ENCODE results near the gene GCNT2.

GRCh38 chr6:10543488-10543887 lies 22.3 kb downstream of the GCNT2 start:
- no peak for TF ChIP-seq CTCF (conservative IDR thresholded peaks at IDR 0.05 in 1 of 2, IDR thresholded peaks at IDR 0.05 in 1 of 2; ENCODE audit: low read depth in 1 of 2, low read length in 2 of 2)
- no peak for TF ChIP-seq EZH2 (IDR thresholded peaks at IDR 0.05; ENCODE audit: low read length, missing control alignments)

Data from fibroblast of lung (primary cell).